Spleen (tissue), 7 donors: Measurements from ENCODE around the gene DNAH6.

Experiments
- POLR2AphosphoS5 ChIP-seq, 3 donors: sonication (generic); formaldehyde crosslinking; IDR thresholded peaks; one replicate each; pipeline ENCODE4 v1.5.1; 2017; ENCODE audit warnings: antibody characterized with exemption in 3 of 3
- TF ChIP-seq, protein P1 (sequence below), 11 experiments: fragments of 200-600 bp in 7 of 11; fragments of 450-650 bp in 4 of 11; sonication (generic) in 4 of 11; IDR thresholded peaks in 8 of 11; conservative IDR thresholded peaks in 3 of 11; 1 replicate in 7 of 11; 2 replicates in 4 of 11; pipeline versions ENCODE4 v1.4.0 to v1.8.0; 2016 to 2021; ENCODE audit warnings: antibody characterized with exemption in 11 of 11, inconsistent platforms in 4 of 11, mild to moderate bottlenecking in 1 of 11
- donor health status: DM: no; HTN: no; CAD: no; lungs with moderate emphysema.
- donor health status: DM: no; HTN: no; CAD: no.
- donor health status: DM: no; HTN: no; CAD: no.

GRCh38 chr2:84716564-84716963 is 200.3 kb downstream of the DNAH6 start:
- TF ChIP-seq, protein P1, sequence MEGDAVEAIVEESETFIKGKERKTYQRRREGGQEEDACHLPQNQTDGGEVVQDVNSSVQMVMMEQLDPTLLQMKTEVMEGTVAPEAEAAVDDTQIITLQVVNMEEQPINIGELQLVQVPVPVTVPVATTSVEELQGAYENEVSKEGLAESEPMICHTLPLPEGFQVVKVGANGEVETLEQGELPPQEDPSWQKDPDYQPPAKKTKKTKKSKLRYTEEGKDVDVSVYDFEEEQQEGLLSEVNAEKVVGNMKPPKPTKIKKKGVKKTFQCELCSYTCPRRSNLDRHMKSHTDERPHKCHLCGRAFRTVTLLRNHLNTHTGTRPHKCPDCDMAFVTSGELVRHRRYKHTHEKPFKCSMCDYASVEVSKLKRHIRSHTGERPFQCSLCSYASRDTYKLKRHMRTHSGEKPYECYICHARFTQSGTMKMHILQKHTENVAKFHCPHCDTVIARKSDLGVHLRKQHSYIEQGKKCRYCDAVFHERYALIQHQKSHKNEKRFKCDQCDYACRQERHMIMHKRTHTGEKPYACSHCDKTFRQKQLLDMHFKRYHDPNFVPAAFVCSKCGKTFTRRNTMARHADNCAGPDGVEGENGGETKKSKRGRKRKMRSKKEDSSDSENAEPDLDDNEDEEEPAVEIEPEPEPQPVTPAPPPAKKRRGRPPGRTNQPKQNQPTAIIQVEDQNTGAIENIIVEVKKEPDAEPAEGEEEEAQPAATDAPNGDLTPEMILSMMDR (IDR thresholded peaks at IDR 0.05 in 8 of 11, conservative IDR thresholded peaks at IDR 0.05 in 3 of 11) = no peak
- TF ChIP-seq POLR2AphosphoS5 (IDR thresholded peaks at IDR 0.05) = no peak
